NOMO-1 treated with DMSO at 0.1 percent for 48 hours (cell line): Measurements from ENCODE around the gene STUM.
"Not testable (repeated sequence)": the region's sequence is repeated elsewhere in the genome, so short reads cannot be mapped to it uniquely, and the experiment has no call there.

ENCODE experiments used
- DNase-seq: peaks from one replicate; lab custom pipeline; 2025; ENCODE audit not compliant: unreplicated experiment; lab: John Stamatoyannopoulos, UW

STUM gene

DNA sequence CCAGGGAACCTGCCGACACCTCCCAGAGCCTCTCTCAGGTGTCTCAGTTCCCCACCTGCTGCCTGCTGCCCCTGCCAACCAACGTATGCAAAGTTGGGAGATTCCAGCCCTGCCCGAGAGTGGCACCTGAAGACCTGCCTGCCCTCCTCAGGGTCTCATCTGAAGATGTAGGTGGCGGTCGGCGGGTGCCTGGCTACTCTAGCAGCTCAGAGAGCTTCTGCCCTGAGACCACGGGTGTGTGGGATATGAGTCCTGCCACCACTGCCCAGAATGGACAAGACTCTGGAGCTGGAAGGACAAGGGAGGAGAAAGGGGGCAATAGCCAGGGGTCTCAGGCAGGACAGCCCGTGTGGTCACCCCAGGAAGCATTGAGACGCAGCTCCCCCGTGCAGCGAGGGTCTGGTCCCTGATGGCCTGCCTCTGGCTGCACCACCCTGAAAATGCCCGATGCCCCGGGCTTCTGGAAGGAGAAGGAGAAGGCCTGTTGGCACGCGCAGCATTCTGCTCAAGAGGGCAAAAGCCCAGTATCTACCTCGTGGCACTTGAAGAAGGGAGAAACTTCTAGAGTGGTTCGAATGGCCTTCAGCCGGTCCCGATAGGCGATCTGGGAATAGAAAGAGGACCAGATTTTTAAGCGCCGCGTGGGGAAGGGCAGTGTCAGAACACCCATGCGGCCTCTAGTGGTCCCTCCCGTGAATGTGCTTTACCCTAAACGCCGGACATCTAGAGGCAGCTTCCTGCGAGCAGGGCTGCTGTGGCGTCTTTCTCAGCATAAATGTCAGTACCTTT lies 88.8 kb downstream of the STUM start:
- no peak for DNase-seq

DNA sequence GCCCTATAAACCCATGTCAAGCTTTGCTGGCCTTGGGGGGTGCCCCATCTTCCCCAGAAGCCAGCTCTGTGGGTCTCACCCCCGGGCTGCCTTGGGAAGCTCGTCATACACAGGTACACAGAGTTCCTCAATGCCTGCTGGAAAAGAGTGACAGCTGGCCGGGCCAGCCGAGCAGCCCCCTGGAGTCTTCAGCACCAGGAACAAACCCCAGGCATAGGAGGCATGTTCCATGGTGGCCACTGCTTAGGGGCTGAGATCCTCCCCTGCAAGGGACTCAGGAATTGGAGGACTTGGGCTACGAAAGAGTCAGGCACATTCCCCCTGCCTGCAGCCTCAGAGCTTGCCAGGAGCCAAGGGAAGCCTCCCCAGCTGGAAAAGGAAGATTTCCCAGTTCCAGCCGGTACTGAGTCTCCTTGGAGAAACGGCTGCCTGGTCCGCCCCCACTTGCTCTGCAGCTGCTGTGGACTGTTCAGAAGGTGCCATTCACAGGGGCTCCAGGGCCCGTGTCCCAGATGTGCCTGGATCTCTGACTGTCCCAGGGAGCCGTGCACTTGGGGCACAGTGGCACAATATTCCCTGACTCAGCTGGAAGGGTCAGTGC lies 89.5 kb downstream of the STUM start:
- no peak for DNase-seq

DNA sequence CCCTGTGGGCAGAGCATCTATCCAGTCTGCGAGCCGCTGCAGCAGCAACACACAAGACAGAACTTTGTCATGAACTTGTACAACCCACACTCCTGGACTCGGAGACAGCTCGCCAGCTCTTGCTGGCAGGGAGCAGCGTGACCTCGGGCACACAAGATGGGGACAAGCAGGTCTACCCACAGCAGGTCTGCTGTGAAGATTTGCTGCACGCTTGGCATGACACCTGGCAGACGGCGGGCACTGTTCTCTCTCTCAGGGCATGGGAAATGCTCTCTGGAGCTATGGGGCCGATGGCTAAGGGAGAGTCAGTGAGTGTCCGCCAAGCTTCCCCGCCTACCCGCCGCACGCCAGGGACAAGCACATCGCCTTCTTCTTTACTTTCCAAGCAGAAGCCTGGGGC lies 90.0 kb downstream of the STUM start:
- DNase-seq = no peak

DNA sequence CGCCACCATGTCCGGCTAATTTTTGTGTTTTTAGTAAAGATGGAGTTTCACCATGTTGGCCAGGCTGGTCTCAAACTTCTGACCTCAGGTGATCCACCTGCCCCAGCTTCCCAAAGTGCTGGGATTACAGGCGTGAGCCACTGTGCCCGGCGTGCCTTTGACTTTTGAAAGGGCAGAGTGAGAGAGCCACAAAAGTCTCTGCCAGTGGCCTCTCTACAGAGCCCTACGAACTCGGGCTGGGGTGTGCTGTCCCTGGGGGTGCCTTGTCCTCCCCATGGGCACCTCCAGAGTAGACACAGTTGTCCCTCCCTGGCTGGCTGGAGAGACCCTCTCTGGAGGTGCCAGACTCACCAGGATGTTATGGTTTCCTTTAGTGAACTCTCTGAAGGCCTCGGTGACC lies 90.6 kb downstream of the STUM start:
- DNase-seq = not testable (repeated sequence)

DNA sequence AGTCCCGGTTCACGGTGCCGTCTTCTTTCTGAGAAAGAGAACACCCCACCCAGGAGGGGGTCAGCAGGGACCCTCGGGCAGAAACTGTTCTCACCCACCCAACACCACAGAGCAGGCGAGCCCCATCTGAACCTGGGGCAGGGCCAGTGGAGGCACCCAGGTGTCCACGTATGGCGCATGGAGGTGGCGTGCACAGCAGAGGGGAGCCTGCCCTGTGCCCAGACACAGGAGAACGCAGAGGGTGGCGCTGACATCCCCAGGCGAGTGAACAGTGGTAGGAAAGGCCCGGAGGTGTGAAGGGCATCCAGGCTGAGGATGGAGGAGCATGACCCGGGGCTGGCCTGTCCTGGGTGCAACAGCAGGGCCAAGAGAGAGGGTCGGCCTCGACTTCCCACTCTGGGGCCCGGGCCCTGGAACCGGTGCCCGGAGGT lies 91.1 kb downstream of the STUM start:
- no peak for DNase-seq

DNA sequence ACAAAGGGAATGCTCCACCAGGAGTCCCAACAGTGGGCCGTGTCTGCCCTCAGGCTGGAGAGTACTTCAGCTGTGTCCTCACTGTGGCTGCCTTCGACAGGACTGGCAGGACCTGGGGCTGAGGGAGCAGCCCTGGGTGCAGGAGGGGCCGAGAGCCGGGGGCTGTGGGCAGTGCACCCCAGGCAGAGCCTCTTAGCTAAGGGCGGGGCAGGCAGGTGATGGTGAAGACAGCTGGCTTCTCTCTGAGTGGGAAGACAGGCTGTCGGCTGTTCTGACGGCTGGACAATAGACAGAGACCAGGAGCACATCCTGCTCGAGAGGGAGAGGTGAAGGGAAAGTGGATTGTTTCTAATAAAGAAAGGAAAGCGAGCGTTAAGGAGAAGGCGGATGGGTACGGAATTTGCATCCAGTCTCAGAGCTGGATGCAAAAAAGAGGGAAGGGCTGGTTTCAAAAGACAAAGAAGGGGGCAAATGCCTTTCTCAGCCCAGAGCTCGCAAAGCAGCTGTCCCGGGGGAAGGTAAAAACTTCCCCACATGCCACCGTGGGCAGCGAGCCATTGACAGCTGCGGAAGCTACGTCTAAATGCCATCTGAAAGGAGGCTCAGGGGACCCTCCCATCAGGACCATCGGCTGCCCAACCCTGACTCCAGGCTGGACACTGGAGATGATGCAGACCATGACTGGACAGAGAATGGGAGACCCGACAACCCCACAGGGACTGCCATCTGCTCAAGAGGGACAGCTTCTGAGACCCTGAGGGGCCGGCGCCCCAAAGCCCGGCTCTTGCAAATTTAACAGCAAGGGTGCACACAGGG lies 92.0 kb downstream of the STUM start:
- no peak for DNase-seq

DNA sequence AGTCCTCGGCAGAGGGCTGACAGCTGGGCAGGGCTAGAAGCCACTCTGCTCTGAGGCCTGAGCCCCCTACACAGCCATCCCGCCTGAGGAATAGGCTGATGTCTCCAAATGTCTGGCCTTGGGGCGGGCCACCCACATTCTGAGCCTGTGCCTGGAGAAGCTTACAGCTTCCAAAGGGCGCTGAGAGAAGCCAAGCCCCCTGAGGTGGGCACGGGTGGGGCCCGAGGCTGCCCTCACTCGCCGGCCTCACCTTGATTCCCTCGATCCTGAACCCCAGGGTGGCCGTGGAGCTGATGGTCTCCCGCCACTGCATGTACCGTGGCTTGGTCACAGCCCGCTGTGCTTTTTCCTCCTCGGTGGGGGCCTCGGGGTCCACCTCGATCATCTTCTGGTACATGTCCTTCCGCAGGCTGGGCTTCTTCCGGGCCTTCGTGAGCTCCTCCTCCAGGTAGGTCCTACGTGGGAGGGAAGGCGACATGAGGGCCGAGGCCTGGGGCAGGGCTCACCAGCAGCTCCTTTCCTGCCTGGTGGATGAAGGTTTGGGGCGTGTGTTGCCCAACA lies 93.2 kb downstream of the STUM start:
- DNase-seq = no peak

DNA sequence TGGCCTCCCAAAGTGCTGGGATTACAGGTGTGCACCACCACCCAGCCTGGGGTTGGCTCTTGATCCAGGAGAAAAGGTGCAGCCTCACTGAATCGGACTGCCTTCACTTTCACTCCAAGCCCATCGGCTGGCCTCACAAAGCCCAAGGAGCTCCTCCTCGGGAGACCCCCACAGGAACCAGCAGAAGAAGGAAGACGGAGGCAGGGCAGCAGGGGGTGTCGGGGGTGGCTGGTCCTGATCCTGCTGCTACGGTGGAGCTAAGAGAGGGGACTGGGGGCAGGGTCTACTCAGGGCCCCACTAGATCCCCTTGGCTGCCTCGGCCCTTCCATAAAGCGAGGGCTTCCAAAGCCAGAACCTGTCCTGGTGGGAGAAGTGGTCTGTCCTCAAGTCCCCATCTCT lies 93.9 kb downstream of the STUM start:
- no peak for DNase-seq

DNA sequence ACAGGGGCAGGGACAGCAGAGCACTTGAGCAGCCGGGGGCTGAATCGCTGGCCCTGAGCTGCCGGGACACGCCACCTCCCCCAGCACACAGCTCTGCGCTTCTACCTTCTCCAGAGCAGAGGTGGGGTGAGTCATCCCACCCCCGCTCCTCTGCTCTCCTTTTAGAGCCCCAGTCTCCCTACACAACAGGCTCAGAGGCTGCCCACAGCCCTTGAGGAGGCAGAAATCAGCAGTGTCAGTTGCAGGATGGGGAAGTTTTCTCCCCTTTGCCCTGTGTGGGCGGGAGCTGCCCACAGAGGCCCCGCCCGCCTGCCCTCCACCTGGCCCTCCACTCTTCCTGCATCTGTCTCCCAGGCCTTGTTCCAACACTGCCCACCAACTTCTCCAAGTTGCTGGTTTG lies 94.6 kb downstream of the STUM start:
- DNase-seq = peak; percentile 90

DNA sequence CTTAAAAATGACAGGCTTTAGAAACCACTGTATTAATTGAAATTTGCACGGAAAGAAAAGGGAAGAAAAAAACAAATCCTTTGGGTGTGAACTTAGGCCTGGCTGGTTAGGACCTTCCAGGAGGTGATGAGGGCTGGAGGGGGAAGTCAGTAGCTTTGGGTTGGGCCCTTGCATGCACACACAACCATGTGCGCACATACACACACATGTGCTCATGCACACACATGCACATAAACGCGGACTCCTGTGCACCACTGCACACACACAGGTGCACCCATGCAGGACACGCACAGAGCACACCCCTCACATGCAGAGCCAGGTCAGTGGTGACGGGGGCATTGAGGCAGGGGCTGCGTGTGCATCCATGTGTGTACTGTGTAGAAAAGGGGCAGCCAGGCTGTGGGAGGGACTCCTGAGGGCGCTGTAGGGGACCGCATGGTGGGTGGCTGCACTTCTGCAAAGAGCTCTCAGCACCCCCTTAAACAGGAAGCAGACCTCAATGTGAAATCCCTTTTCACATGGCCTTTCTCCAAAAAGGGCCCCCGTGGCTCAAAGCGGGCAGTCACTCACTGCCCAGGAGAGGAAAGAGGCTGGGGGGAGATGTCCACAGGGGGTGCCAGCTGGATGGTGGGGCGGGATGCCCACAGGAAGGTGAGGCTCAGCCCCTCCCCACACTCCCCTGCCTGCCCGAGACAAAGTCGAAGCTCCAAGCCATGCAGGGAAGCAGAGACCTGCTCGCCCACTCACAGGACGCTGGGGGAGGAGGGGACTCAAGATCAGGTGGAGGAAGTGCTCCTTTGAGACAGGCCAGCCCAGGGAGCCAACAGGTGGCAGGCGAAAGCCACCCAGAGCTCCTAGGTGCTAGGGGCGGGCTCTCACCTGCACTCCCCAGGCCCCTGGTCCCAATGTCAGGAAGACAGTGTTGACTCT lies 95.3 kb downstream of the STUM start:
- peak; percentile 57 for DNase-seq

DNA sequence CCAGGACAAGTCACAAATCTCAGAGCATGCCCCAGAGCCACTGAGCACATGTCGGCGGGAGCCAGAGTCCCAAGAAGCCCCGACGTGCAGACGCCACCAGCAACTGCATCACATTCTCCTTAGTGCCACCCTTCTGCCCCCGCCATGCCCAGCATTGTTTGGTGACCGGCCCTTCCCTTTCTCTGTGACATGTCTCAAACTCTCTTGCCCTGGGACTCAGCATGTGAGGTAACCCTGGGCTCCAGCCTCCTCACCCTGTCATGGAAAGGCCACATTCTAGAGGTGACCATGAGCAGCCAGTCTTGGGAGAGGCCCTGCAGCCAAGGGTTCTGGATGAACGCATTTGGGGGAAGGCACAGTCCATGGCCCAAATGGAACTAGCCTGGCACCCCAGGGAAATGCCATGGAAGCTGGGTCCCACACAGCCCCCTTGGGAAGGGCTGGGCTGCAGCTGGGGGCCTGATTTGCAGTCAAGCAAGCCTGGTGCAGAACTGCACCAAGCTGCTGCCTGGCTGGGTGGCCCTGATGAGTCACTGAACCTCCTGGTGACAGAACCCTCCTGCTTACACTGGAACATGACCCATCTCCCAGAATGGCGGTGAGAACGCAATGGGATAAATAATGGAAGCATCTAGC lies 96.1 kb downstream of the STUM start:
- no peak for DNase-seq

DNA sequence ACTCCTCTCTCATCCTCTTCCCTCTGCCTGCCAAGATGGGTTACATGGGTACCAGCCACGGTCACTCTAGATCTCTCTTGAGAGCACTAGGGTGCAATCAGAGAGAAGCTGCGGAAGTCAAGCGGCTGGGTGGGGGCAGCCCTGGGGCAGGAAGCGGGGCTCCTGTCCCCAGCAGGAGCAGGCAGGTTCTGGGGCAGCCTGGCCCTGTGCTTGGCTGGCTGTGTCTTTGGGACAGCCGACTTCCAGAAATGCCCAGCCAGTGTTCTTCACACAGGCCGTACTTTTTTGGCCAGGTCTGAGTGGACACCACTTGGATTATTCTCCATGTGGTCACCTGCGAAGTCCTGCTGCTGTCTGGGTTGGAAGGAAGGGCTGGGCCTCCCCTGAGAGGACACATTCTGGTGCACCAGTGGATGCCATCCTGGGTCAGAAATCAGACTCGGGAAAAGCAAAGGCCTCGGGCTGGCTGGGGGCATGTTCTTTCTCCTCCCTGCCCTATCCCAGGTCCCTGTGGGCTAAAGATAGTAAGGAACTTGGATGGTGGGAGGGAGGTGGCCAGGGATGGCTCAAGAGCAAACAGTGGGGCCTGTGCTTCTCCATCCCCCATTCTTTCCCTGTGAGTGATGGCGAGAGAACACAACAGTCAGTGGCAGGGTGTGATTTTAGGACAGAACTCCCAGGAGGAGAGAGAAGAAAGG lies 96.9 kb downstream of the STUM start:
- no peak for DNase-seq

DNA sequence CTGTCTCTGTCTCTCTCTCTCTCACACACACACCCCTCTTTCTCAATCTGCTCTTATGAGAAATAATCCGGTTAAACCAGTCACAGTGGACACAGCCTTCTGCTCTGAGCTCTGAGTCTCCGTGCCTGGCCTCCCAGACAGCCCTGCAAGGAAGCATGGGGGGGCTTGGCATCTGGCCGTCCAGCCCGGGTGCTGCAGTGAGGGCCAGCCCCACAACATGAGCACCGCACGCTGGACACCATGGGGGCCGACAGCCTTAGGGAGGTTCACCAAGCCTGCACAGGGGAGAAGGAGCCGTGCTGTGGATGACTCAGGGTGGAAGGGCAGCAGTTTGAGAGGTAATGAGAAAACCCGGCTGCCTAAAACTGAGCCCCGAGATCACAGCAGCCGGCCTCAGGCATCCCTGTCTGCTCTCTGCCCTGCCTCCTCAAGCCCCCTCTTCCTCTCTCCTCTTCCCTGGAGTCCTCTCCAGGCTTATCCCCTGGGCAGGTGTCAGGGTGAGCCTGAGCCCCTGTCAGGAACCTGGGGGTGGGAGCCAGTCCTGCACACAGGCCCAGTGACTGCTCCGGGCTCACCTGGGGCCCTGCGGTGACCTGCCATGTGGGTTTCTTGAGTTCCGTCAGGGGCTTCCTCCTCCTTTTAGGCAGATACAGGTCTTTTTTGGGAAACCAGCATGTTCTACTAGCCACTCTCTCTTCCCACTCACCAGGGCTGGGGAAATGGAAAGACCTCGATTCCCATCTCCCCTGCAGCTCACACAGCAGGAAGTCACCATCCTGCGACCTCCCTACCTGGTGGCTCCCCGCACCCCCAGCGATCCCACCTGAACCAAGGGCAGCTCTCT lies 97.7 kb downstream of the STUM start:
- no peak for DNase-seq

DNA sequence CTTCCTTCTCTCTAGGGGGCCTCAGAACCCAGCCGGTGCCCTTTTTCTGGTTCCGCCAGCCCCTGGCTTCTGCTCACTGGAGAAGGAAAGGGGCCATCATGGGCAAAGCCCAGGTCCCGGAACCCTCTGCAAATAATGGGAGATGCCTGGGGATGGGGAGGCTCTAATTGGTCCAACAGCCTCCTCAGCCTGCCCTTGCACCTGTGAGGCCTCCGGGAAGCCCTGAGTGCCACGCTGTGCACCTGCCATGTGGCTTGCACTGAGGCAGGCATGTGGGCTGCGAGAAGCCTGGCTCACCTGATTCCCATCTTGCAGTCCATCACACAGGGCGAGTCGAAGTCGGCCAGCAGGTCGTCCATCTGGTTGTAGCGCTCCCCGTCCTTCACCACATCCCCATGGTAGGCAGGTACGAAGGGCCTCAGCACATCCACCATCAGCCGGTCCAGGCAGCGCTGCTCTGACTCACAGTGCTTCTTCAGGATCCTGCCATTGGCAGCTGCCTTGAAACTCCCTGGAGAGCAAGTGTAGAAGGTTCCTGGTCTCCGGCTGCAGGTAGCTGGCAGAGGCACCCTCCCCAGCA lies 98.4 kb downstream of the STUM start:
- no peak for DNase-seq

DNA sequence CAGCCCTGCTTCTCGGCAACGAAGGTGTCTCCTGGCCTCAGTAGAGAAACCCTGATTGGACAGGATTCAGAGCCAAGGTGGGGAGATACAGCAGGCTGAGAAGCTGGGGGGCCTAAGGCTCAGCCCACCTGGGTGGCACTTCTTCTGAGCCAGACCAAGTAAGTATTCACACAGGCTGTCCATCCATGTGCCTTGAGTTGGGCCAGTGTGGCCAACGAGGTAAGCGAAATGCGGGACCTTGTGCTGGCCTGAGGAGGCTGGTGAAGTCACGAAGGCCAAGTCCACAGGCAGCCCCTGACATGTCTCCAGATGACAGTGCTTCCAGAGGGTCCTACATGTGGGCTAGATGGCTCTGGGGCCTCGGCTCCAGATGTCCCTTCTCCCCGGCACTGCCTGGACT lies 99.2 kb downstream of the STUM start:
- DNase-seq = no peak

DNA sequence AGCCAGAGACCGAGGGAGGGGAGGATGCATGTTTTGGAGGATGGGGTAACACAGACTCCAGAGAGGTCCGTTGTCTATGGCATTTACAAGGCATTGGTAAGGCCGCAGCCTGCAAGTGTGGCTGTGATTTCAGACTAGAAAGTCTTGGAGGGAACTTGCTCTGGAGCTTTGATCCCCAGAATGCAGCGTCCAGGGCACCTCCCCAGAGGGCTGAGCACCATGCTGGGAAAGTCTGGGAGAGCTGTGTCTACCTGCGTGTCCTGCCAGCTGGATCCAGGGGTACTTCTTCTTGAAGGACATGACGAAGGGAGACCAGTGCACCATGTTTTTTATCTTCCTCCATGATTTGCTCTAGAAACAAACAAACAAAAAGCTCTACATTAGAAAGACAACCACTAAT lies 99.9 kb downstream of the STUM start:
- DNase-seq = no peak

DNA sequence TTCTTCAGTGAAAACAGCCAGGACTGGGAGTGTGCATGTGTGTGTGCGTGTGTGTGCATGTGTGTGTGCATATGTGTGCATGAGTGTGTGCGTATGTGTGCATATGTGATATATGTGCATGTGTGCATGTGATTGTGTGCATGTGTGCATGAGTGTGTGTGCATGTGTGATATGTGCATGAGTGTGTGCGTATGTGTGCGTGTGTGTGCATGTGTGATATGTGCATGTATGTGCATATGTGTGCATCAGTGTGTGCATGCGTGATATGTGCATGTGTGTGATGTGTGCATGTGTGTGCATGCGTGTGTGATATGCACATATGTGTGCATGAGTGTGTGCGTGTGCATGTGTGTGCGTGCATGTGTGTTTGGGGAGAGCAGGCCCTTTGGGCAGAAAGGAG lies 100.7 kb downstream of the STUM start:
- no peak for DNase-seq

DNA sequence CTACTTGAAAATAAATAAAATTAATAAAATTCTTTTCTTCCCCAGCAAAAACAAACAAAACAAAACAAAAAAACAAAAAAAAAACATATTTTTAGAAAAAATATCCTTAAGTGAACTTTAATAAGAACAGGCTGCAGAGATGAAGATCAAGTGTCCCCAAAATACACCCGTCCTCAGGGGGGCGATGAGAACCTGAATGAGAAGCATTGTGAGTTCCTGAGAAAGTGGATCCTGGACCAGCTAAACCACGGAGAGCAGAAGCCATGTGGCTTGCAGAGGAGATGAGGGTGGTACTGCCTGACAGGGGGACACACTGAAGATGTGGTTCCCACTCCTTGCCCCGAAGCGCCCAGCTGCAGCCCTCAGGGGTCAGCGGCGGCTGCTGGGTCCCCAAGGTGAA lies 101.2 kb downstream of the STUM start:
- DNase-seq = peak; percentile 4
